ENCODE results near the gene CCDC97. TPM values are rescaled to one million over a fixed set of nuclear protein-coding genes. Genes with fewer than 3 reads are reported as not detected.
A peak's percentile ranks its signal among the peaks of the same experiment; 100 is the strongest.

CCDC97 gene
- polyA plus RNA-seq, 1 of the 3 experiments (the other 2 are of a cell fraction) = 9.6 TPM

GRCh38 chr19:41367848-41368301, 57.9 kb downstream of the CCDC97 start (continued):
- TF ChIP-seq, protein P1, sequence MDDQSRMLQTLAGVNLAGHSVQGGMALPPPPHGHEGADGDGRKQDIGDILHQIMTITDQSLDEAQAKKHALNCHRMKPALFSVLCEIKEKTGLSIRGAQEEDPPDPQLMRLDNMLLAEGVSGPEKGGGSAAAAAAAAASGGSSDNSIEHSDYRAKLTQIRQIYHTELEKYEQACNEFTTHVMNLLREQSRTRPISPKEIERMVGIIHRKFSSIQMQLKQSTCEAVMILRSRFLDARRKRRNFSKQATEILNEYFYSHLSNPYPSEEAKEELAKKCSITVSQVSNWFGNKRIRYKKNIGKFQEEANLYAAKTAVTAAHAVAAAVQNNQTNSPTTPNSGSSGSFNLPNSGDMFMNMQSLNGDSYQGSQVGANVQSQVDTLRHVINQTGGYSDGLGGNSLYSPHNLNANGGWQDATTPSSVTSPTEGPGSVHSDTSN (IDR thresholded peaks at IDR 0.05) = peak; percentile 74
- TF ChIP-seq TCF12 (IDR thresholded peaks at IDR 0.05) (peak; percentile 98), RAD21 (IDR thresholded peaks at IDR 0.05; ENCODE audit: low read length) (no peak), RXRA (IDR thresholded peaks at IDR 0.05; ENCODE audit: borderline replicate concordance, low read depth) (no peak; the same call in 1 of the 2 replicates), FOSL2 (IDR thresholded peaks at IDR 0.05; ENCODE audit: borderline replicate concordance, low read depth) (peak; percentile 87; the same call in 1 of the 2 replicates), RCOR1 (IDR thresholded peaks at IDR 0.05; ENCODE audit: low read length) (no peak), GATA2 (CRISPR knock-in tag; IDR thresholded peaks at IDR 0.05) (no peak), JUND (IDR thresholded peaks at IDR 0.05) (peak; percentile 88; the same call in 1 of the 2 replicates), IRF3 (IDR thresholded peaks at IDR 0.05; ENCODE audit: low read depth, low read length) (no peak), ELF1 (IDR thresholded peaks at IDR 0.05) (no peak), GABPA (IDR thresholded peaks at IDR 0.05; ENCODE audit: low read depth) (no peak), FOXJ3 (CRISPR knock-in tag; IDR thresholded peaks at IDR 0.05) (no peak), SMC3 (IDR thresholded peaks at IDR 0.05; ENCODE audit: low read depth, low read length) (no peak)
- TF ChIP-seq, protein P2, sequence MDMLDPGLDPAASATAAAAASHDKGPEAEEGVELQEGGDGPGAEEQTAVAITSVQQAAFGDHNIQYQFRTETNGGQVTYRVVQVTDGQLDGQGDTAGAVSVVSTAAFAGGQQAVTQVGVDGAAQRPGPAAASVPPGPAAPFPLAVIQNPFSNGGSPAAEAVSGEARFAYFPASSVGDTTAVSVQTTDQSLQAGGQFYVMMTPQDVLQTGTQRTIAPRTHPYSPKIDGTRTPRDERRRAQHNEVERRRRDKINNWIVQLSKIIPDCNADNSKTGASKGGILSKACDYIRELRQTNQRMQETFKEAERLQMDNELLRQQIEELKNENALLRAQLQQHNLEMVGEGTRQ (IDR thresholded peaks at IDR 0.05; ENCODE audit: borderline replicate concordance, low read depth, low read length) = no peak
- TF ChIP-seq, protein P3, sequence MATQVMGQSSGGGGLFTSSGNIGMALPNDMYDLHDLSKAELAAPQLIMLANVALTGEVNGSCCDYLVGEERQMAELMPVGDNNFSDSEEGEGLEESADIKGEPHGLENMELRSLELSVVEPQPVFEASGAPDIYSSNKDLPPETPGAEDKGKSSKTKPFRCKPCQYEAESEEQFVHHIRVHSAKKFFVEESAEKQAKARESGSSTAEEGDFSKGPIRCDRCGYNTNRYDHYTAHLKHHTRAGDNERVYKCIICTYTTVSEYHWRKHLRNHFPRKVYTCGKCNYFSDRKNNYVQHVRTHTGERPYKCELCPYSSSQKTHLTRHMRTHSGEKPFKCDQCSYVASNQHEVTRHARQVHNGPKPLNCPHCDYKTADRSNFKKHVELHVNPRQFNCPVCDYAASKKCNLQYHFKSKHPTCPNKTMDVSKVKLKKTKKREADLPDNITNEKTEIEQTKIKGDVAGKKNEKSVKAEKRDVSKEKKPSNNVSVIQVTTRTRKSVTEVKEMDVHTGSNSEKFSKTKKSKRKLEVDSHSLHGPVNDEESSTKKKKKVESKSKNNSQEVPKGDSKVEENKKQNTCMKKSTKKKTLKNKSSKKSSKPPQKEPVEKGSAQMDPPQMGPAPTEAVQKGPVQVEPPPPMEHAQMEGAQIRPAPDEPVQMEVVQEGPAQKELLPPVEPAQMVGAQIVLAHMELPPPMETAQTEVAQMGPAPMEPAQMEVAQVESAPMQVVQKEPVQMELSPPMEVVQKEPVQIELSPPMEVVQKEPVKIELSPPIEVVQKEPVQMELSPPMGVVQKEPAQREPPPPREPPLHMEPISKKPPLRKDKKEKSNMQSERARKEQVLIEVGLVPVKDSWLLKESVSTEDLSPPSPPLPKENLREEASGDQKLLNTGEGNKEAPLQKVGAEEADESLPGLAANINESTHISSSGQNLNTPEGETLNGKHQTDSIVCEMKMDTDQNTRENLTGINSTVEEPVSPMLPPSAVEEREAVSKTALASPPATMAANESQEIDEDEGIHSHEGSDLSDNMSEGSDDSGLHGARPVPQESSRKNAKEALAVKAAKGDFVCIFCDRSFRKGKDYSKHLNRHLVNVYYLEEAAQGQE (IDR thresholded peaks at IDR 0.05; ENCODE audit: low read depth, low read length) = no peak
- TF ChIP-seq, protein P4, sequence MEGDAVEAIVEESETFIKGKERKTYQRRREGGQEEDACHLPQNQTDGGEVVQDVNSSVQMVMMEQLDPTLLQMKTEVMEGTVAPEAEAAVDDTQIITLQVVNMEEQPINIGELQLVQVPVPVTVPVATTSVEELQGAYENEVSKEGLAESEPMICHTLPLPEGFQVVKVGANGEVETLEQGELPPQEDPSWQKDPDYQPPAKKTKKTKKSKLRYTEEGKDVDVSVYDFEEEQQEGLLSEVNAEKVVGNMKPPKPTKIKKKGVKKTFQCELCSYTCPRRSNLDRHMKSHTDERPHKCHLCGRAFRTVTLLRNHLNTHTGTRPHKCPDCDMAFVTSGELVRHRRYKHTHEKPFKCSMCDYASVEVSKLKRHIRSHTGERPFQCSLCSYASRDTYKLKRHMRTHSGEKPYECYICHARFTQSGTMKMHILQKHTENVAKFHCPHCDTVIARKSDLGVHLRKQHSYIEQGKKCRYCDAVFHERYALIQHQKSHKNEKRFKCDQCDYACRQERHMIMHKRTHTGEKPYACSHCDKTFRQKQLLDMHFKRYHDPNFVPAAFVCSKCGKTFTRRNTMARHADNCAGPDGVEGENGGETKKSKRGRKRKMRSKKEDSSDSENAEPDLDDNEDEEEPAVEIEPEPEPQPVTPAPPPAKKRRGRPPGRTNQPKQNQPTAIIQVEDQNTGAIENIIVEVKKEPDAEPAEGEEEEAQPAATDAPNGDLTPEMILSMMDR (IDR thresholded peaks at IDR 0.05) = no peak

Measured in SK-N-SH (cell line).